ENCODE data around the gene MAPK8IP3.

The MAPK8IP3 gene

GRCh38 chr16:1764971-1765370, 59.0 kb downstream of the MAPK8IP3 start:
- DNase-seq, result no peak

DNA sequence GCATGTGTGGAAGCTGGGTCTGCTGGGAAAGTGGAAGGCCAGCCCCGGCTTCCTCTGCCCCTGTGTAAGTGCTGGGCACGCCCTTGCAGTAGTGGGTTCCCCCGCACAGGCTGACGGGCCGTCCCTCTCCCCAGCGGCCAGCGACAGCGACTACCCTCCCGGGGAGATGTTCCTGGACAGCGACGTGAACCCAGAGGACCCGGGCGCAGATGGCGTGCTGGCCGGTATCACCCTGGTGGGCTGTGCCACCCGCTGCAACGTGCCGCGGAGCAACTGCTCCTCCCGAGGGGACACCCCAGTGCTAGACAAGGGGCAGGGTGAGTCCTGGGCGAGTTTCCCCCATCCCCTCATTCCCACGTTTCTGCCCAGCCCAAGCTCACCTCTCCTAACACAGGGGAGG, 59.8 kb downstream of the MAPK8IP3 start:
- DNase-seq, result no peak

GRCh38 chr16:1766231-1766630, 60.2 kb downstream of the MAPK8IP3 start:
- DNase-seq, result no peak

GRCh38 chr16:1766701-1767100, 60.7 kb downstream of the MAPK8IP3 start:
- no peak for DNase-seq

- DNase-seq, result no peak
Observed at GRCh38 chr16:1767116-1767994, 61.4 kb downstream of the MAPK8IP3 start.

DNA sequence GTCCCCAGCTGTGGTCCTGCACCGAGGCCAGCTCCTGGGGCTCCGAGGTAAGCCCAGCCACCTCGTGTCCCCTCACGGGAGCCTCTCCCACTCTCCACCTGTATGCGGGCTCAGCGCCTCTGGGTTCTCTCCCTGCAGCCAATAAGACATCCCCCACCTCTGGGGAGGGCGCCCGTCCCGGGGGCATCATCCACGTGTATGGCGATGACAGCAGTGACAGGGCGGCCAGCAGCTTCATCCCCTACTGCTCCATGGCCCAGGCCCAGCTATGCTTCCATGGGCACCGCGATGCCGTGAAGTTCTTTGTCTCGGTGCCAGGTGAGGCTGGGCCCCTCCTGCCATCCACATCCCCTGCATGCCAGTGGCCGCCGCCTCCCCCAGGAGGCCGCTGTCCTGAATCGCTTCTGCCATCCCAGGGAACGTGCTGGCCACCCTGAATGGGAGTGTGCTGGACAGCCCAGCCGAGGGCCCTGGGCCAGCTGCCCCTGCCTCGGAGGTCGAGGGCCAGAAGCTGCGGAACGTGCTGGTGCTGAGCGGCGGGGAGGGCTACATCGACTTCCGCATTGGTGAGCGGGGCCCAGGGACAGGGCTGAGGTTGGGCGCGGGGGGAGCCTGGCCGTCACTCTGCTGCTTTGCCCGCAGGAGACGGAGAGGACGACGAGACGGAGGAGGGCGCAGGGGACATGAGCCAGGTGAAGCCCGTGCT, 62.2 kb downstream of the MAPK8IP3 start:
- DNase-seq, result no peak

- DNase-seq, result no peak
Observed at GRCh38 chr16:1768767-1769401, 62.9 kb downstream of the MAPK8IP3 start.

- no peak for DNase-seq
Observed at GRCh38 chr16:1769402-1770300, 63.7 kb downstream of the MAPK8IP3 start.

GRCh38 chr16:1770328-1771187, 64.6 kb downstream of the MAPK8IP3 start:
- peak; percentile 78 for DNase-seq

GRCh38 chr16:1771188-1771863, 65.3 kb downstream of the MAPK8IP3 start, which contains the start of gene NME3:
Gene NME3 (minus strand): TSS chr16:1771543. CDS start chr16:1771534, 9 bp downstream.
- DNase-seq, result peak; percentile 91

DNA sequence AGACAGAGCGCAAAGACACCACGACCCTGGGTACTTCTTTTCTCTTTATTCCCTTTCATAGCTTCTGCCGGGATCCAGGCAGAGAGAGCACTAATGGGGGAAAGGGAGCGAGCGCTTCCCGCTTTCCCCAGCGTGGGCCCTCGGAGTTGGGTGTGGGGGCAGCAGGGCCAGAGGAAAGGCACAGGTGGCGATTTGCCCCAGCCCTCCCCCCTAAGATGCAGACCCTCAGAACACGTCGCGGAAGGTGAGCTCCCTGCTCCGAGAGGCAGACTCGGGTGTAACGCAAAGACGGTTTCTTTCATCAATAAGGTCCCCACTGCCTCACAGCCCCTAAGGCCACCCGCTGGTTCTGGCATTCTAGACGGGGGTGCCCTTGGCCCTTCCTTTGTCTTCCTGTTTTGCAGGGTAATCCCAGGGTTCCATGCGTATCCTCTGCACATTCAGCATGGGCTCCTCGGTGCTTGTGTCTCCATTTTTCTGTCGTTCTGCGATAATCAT, 65.9 kb downstream of the MAPK8IP3 start:
- no peak for DNase-seq

DNA sequence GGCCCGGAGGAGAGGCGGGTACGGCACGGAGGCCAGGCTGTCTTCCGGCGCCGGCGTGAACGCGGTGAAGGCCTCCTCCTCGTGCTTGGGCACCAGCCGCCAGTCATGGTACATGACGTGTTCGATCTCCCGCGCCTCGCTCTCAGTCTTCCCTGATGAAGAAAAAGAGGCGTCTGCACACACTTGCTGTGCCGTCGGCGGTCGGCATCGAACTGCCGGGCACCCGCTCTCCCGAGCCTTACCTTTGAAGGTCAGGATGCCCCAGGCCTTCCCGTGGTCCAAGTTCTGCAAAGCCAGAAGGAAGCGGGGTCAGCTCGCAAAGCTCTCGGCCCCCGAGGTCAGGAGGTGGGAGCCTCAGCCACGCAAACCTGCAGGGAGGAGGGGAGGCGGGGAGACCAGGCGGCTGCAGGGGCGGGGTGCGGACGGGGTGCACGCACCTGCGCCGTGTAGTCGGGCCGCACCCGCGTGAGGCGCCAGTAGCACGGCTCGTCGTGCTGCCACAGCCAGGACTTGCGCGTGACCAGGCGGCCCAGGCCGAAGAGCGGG, 66.4 kb downstream of the MAPK8IP3 start, which contains the start of gene EME2:
EME2 (plus strand) TSS at position 449 of the 546 bp plus-strand sequence. CDS start 418 bp downstream, outside the sequence.
- peak; percentile 82 for DNase-seq

GRCh38 chr16:1772908-1773702, 67.1 kb downstream of the MAPK8IP3 start, which contains the start of gene MRPS34:
Gene MRPS34 (minus strand): TSS chr16:1773134. CDS start chr16:1773119, 15 bp downstream.
- DNase-seq, result peak; percentile 91

DNA sequence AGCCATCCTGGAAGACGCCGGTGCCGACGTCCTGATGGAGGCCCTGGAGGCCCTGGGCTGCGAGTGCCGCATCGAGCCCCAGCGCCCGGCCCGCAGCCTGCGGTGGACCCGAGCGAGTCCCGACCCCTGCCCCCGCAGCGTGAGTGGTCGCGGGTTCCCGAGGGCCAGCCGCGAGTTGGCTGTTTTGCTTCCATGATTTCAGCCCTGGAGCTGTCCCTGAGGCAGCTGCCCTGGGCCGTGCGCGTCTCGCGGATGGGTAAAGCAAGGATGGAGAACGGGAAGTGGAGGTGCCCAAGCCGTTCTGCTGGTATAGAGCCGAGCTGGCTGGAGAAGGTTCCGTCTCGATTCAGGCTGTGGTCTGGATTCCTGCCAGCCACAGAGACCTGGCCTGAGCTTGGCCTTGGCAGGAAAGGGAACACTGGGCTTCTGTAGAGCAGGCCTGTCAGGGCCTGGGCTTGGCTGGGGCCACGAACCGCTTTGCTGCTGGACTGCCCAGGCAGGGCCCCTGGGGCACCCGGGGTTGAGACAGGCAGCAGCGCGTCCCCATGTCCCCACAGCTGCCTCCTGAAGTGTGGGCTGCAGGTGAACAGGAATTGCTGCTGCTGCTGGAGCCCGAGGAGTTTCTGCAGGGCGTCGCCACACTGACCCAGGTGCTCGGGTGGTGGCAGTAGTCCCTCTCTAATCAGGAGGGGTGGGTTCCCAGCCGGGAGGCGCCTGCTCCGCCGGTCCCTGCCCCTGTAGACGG, 67.9 kb downstream of the MAPK8IP3 start:
- no peak for DNase-seq

GRCh38 chr16:1774448-1774780, 68.4 kb downstream of the MAPK8IP3 start:
- no peak for DNase-seq

- no peak for DNase-seq
Observed at GRCh38 chr16:1775006-1775845, 69.2 kb downstream of the MAPK8IP3 start.

GRCh38 chr16:1775846-1776671, 70.1 kb downstream of the MAPK8IP3 start:
- DNase-seq, result no peak

Data from activated CD8-positive, alpha-beta memory T cell treated with anti-CD3 and anti-CD28 coated beads, Interleukin-2, amount 50 U/mL, for 48 hours (primary cell).